ENCODE data around the gene RAB4A. TPM values are rescaled to one million over a fixed set of nuclear protein-coding genes. Genes with fewer than 3 reads are reported as not detected.

Gene RAB4A
- total and polyA plus RNA-seq, 2 of the 13 experiments (the other 11 are each of a cell fraction or from before 2014, with no cell fraction given) = 56.0 to 80.1 TPM

- ATAC-seq = peak; percentile 90
- Histone ChIP-seq H3K27ac (ENCODE audit: extremely low read length, insufficient read depth, low read length) (peak overlapping the region; percentile 67), H3K27me3 (ENCODE audit: control insufficient read depth in 1 of 2, insufficient read depth in 2 of 2, low read length in 2 of 2) (no peaks in the 10 kb centered on the region), H3K4me2 (ENCODE audit: low read depth, low read length) (peak overlapping the region; percentile 54), H3K36me3 (replicated peaks in 1 of 2; ENCODE audit: control insufficient read depth in 1 of 2, insufficient read depth in 2 of 2, low read length in 2 of 2) (peaks cover 0 to 10% of the 10 kb centered on the region in 2 experiments; a peak in 2 of 5 replicates), H4K20me1 (ENCODE audit: insufficient read depth, low read length) (peaks cover 59% of the 10 kb centered on the region), H3K79me2 (ENCODE audit: insufficient read depth, low read length) (peaks cover 98% of the 10 kb centered on the region), H3K9me3 (ENCODE audit: low read length) (no peaks in the 10 kb centered on the region), H3K4me3 (replicated peaks in 1 of 3; ENCODE audit: insufficient read depth in 1 of 3, low read depth in 2 of 3, low read length in 3 of 3) (no peak overlapping the region), H3K4me1 (ENCODE audit: insufficient read depth, low read length) (peaks cover 96% of the 10 kb centered on the region), H2AFZ (ENCODE audit: low read length) (no peak overlapping the region), H3K9ac (ENCODE audit: insufficient read depth, low read depth, low read length) (no peak overlapping the region; the same call in 1 of the 2 replicates)
- peak; percentile 69 for FAIRE-seq
- ChIA-PET CTCF (ENCODE audit: low intra/inter-chr PET ratio, low total read pairs) (no interaction called here), POLR2A (interaction anchor here (1.5 to 1.8 kb wide), 2 partner anchors 17 to 20 kb away, joined by 3 to 7 read pairs; no protein-coding TSS in a partner anchor)
- DNase-seq (ENCODE audit: low spot score) = peak; percentile 58
- WGBS (ENCODE audit: low lambda C conversion rate) = 8% methylated on average over 3 of the region's 3 CpGs
- BruUV-seq (replicated peaks) = no TSS peak
- intact Hi-C loops (cut with micrococcal nuclease; ENCODE audit: unreplicated experiment) = no loop called here
- in situ Hi-C loops (cut with HindIII; ENCODE audit: extremely low pct_ligation_motif_present, low pct_unique_long_range_greater_than_20kb) = no loop called here
- TF ChIP-seq TAF1 (CRISPR knock-in tag; IDR thresholded peaks at IDR 0.05) (no peak), TARDBP (CRISPR knock-in tag; IDR thresholded peaks at IDR 0.05) (0 out of 2 replicates have a peak, but pooled peaks have one; percentile 33), SOX6 (IDR thresholded peaks at IDR 0.05) (no peak), SOX6 (CRISPR knock-in tag; IDR thresholded peaks at IDR 0.05) (peak; percentile 36; the same call in 1 of the 2 replicates), SALL1 (CRISPR knock-in tag; IDR thresholded peaks at IDR 0.05) (peak; percentile 27; the same call in 1 of the 2 replicates), LCORL (IDR thresholded peaks at IDR 0.05) (no peak), LCORL (CRISPR knock-in tag; IDR thresholded peaks at IDR 0.05) (peak; percentile 74), PAXIP1 (CRISPR knock-in tag; conservative IDR thresholded peaks at IDR 0.05) (peak; percentile 57; the same call in 1 of the 2 replicates), ISL2 (CRISPR knock-in tag; IDR thresholded peaks at IDR 0.05) (peak; percentile 28; the same call in 1 of the 2 replicates), ZNF510 (CRISPR knock-in tag; IDR thresholded peaks at IDR 0.05; ENCODE audit: low read depth) (no peak), ZNF292 (CRISPR knock-in tag; IDR thresholded peaks at IDR 0.05; ENCODE audit: borderline replicate concordance, low read depth) (peak; percentile 82; the same call in 1 of the 2 replicates), KLF16 (CRISPR knock-in tag; IDR thresholded peaks at IDR 0.05) (no peak), THRA (CRISPR knock-in tag; IDR thresholded peaks at IDR 0.05; ENCODE audit: borderline replicate concordance) (peak; percentile 29; the same call in 1 of the 2 replicates), RXRB (CRISPR knock-in tag; IDR thresholded peaks at IDR 0.05; ENCODE audit: borderline replicate concordance) (peak; percentile 22; the same call in 1 of the 2 replicates), PPARG (CRISPR knock-in tag; conservative IDR thresholded peaks at IDR 0.05) (peak; percentile 30; the same call in 1 of the 2 replicates), NCOR1 (IDR thresholded peaks at IDR 0.05; ENCODE audit: borderline replicate concordance, low read length) (peak; percentile 60; the same call in 1 of the 2 replicates)
- TF ChIP-seq, protein P1, sequence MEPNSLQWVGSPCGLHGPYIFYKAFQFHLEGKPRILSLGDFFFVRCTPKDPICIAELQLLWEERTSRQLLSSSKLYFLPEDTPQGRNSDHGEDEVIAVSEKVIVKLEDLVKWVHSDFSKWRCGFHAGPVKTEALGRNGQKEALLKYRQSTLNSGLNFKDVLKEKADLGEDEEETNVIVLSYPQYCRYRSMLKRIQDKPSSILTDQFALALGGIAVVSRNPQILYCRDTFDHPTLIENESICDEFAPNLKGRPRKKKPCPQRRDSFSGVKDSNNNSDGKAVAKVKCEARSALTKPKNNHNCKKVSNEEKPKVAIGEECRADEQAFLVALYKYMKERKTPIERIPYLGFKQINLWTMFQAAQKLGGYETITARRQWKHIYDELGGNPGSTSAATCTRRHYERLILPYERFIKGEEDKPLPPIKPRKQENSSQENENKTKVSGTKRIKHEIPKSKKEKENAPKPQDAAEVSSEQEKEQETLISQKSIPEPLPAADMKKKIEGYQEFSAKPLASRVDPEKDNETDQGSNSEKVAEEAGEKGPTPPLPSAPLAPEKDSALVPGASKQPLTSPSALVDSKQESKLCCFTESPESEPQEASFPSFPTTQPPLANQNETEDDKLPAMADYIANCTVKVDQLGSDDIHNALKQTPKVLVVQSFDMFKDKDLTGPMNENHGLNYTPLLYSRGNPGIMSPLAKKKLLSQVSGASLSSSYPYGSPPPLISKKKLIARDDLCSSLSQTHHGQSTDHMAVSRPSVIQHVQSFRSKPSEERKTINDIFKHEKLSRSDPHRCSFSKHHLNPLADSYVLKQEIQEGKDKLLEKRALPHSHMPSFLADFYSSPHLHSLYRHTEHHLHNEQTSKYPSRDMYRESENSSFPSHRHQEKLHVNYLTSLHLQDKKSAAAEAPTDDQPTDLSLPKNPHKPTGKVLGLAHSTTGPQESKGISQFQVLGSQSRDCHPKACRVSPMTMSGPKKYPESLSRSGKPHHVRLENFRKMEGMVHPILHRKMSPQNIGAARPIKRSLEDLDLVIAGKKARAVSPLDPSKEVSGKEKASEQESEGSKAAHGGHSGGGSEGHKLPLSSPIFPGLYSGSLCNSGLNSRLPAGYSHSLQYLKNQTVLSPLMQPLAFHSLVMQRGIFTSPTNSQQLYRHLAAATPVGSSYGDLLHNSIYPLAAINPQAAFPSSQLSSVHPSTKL (CRISPR knock-in tag; IDR thresholded peaks at IDR 0.05) = 0 out of 2 replicates have a peak, but pooled peaks have one; percentile 20
These were observed 8.3 kb downstream of the RAB4A start for GRCh38 chr1:229279242-229279641.

Measured in HepG2 (cell line).